ENCODE results near the gene PPP6R3. TPM values are rescaled to one million over a fixed set of nuclear protein-coding genes. Genes with fewer than 3 reads are reported as not detected.

The PPP6R3 gene
- total and polyA plus RNA-seq, 2 of the 13 experiments (the other 11 are each of a cell fraction or from before 2014, with no cell fraction given), result 41.2 to 83.4 TPM

- ChIA-PET POLR2A (no interaction called here), CTCF (ENCODE audit: low intra/inter-chr PET ratio, low total read pairs) (no interaction called here)
- H3K4me2 ChIP-seq (ENCODE audit: low read depth, low read length), result no peak overlapping the region
- H3K79me2 ChIP-seq (ENCODE audit: insufficient read depth, low read length), result no peaks in the 10 kb centered on the region
- in situ Hi-C loops (cut with HindIII; ENCODE audit: extremely low pct_ligation_motif_present, low pct_unique_long_range_greater_than_20kb) (no loop called here), intact Hi-C loops (cut with micrococcal nuclease; ENCODE audit: unreplicated experiment) (no loop called here)
- peak; percentile 20; the same call in 2 of the 3 replicates for ATAC-seq
- H3K4me1 ChIP-seq (ENCODE audit: insufficient read depth, low read length), result no peaks in the 10 kb centered on the region
- 95% methylated on average over 10 of the region's 13 CpGs for WGBS (ENCODE audit: low lambda C conversion rate)
- no peak overlapping the region for H3K9ac ChIP-seq (ENCODE audit: insufficient read depth, low read depth, low read length)
- no peak for DNase-seq (ENCODE audit: low spot score)
- H3K4me3 ChIP-seq (replicated peaks in 1 of 3; ENCODE audit: insufficient read depth in 1 of 3, low read depth in 2 of 3, low read length in 3 of 3), result no peak overlapping the region
- no peak for TF ChIP-seq ZNF776 (CRISPR knock-in tag; IDR thresholded peaks at IDR 0.05)
- peak; percentile 30 for TF ChIP-seq RBM22 (optimal IDR thresholded peaks at IDR 0.05; ENCODE audit: low read length)
- no TSS peak for BruUV-seq (replicated peaks)
- no peaks in the 10 kb centered on the region for H3K9me3 ChIP-seq (ENCODE audit: low read length)
- peaks cover 41 to 84% of the 10 kb centered on the region in 2 experiments for H3K36me3 ChIP-seq (replicated peaks in 1 of 2; ENCODE audit: control insufficient read depth in 1 of 2, insufficient read depth in 2 of 2, low read length in 2 of 2)
- no peaks in the 10 kb centered on the region for H3K27me3 ChIP-seq (ENCODE audit: control insufficient read depth in 1 of 2, insufficient read depth in 2 of 2, low read length in 2 of 2)
- no peak overlapping the region for H3K27ac ChIP-seq (ENCODE audit: extremely low read length, insufficient read depth, low read length)
- no peak overlapping the region for H2AFZ ChIP-seq (ENCODE audit: low read length)
- no peak for FAIRE-seq
- no peaks in the 10 kb centered on the region for H4K20me1 ChIP-seq (ENCODE audit: insufficient read depth, low read length)
Observed at GRCh38 chr11:68609761-68610160, 149.2 kb downstream of the PPP6R3 start.

- DNase-seq (ENCODE audit: low spot score) (no peak), FAIRE-seq (no peak), ATAC-seq (peak; percentile 41; the same call in 2 of the 3 replicates)
- ChIA-PET POLR2A (no interaction called here), CTCF (ENCODE audit: low intra/inter-chr PET ratio, low total read pairs) (no interaction called here)
- H3K9me3 ChIP-seq (ENCODE audit: low read length), result no peaks in the 10 kb centered on the region
- no peaks in the 10 kb centered on the region for H4K20me1 ChIP-seq (ENCODE audit: insufficient read depth, low read length)
- H3K4me1 ChIP-seq (ENCODE audit: insufficient read depth, low read length), result no peaks in the 10 kb centered on the region; the same call in 1 of the 2 replicates
- intact Hi-C loops (cut with micrococcal nuclease; ENCODE audit: unreplicated experiment) (no loop called here), in situ Hi-C loops (cut with HindIII; ENCODE audit: extremely low pct_ligation_motif_present, low pct_unique_long_range_greater_than_20kb) (no loop called here)
- H3K9ac ChIP-seq (ENCODE audit: insufficient read depth, low read depth, low read length), result no peak overlapping the region
- WGBS (ENCODE audit: low lambda C conversion rate), result no CpG with 5 or more reads among the region's 1 CpG
- no peak overlapping the region for H3K27ac ChIP-seq (ENCODE audit: extremely low read length, insufficient read depth, low read length)
- H3K4me2 ChIP-seq (ENCODE audit: low read depth, low read length), result no peak overlapping the region
- H3K79me2 ChIP-seq (ENCODE audit: insufficient read depth, low read length), result no peaks in the 10 kb centered on the region
- no peak overlapping the region for H3K4me3 ChIP-seq (replicated peaks in 1 of 3; ENCODE audit: insufficient read depth in 1 of 3, low read depth in 2 of 3, low read length in 3 of 3)
- no peak overlapping the region for H2AFZ ChIP-seq (ENCODE audit: low read length)
- no peaks in the 10 kb centered on the region for H3K27me3 ChIP-seq (ENCODE audit: control insufficient read depth in 1 of 2, insufficient read depth in 2 of 2, low read length in 2 of 2)
- peaks cover 41 to 83% of the 10 kb centered on the region in 2 experiments for H3K36me3 ChIP-seq (replicated peaks in 1 of 2; ENCODE audit: control insufficient read depth in 1 of 2, insufficient read depth in 2 of 2, low read length in 2 of 2)
- BruUV-seq (replicated peaks), result no TSS peak
- TF ChIP-seq AKNA (CRISPR knock-in tag; IDR thresholded peaks at IDR 0.05; ENCODE audit: borderline replicate concordance), result no peak
- TF ChIP-seq FOXK1 (CRISPR knock-in tag; IDR thresholded peaks at IDR 0.05; ENCODE audit: borderline replicate concordance, low read depth), result no peak
- TF ChIP-seq ZNF337 (CRISPR knock-in tag; IDR thresholded peaks at IDR 0.05; ENCODE audit: borderline replicate concordance, low read depth), result no peak
- TF ChIP-seq TIGD3 (CRISPR knock-in tag; IDR thresholded peaks at IDR 0.05; ENCODE audit: borderline replicate concordance), result no peak
- TF ChIP-seq DPF2 (CRISPR knock-in tag; IDR thresholded peaks at IDR 0.05; ENCODE audit: borderline replicate concordance, low read depth), result no peak
- TF ChIP-seq ZNF326 (CRISPR knock-in tag; IDR thresholded peaks at IDR 0.05; ENCODE audit: borderline replicate concordance), result no peak
- no peak for TF ChIP-seq MAF1 (CRISPR knock-in tag; IDR thresholded peaks at IDR 0.05; ENCODE audit: borderline replicate concordance)
Observed at GRCh38 chr11:68610452-68611116, 150.0 kb downstream of the PPP6R3 start.
